Upper lobe of left lung (tissue), 4 donors: Measurements from ENCODE around the gene PRDM13.

ENCODE experiments used
- POLR2A ChIP-seq, 4 donors: fragments of 450-650 bp; IDR thresholded peaks; one replicate each; pipeline ENCODE4 v1.5.1; 2016 to 2017; ENCODE audit warnings: antibody characterized with exemption in 4 of 4, mild to moderate bottlenecking in 2 of 4
- POLR2AphosphoS5 ChIP-seq, 2 donors: sonication (generic); formaldehyde crosslinking; IDR thresholded peaks; one replicate each; pipeline ENCODE4 v1.5.1; 2017; ENCODE audit warnings: antibody characterized with exemption in 2 of 2
- TF ChIP-seq, protein P1 (sequence below), 6 experiments: fragments of 450-650 bp in 4 of 6; fragments of 200-600 bp in 2 of 6; sonication (generic) in 2 of 6; IDR thresholded peaks; one replicate each; pipeline ENCODE4 v1.5.1; 2016 to 2019; ENCODE audit warnings: antibody characterized with exemption in 6 of 6

DNA sequence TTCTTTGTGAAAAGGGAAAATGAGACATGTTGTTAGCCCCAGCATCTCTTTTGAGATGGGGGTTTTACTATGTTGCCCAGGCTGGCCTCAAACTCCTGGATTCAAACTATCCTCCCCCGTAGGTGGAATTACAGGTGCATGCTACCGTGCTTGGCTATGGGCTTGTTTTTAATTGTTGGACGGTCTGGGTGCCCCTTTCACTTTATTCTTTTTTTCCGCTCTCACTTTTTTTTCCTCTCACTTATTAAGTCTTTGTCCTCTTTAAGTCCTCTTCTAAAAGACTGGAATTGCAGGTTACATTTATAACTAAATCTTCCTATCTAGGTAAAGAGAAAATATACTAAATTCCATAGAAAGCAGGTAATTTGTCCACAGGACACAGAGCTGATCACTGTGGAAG is 18.8 kb upstream of the PRDM13 start:
- TF ChIP-seq, protein P1, sequence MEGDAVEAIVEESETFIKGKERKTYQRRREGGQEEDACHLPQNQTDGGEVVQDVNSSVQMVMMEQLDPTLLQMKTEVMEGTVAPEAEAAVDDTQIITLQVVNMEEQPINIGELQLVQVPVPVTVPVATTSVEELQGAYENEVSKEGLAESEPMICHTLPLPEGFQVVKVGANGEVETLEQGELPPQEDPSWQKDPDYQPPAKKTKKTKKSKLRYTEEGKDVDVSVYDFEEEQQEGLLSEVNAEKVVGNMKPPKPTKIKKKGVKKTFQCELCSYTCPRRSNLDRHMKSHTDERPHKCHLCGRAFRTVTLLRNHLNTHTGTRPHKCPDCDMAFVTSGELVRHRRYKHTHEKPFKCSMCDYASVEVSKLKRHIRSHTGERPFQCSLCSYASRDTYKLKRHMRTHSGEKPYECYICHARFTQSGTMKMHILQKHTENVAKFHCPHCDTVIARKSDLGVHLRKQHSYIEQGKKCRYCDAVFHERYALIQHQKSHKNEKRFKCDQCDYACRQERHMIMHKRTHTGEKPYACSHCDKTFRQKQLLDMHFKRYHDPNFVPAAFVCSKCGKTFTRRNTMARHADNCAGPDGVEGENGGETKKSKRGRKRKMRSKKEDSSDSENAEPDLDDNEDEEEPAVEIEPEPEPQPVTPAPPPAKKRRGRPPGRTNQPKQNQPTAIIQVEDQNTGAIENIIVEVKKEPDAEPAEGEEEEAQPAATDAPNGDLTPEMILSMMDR (IDR thresholded peaks at IDR 0.05), result no peak
- TF ChIP-seq POLR2A (IDR thresholded peaks at IDR 0.05) (no peak), POLR2AphosphoS5 (IDR thresholded peaks at IDR 0.05) (no peak)
